Astrocyte (in vitro differentiated cells and primary cell): ENCODE data around the gene GPRC5A. TPM values are rescaled to one million over a fixed set of nuclear protein-coding genes. Genes with fewer than 3 reads are reported as not detected.

Experiments used
- DNase-seq: peaks from one replicate; pipeline ENCODE4 v3.0.0-alpha.2; 2010; ENCODE audit warnings: low read depth
- FAIRE-seq: peaks from 2 replicates; lab custom pipeline; 2011; peaks lifted over from hg19 to GRCh38; lab: Jason Lieb, UNC
- H2AFZ ChIP-seq: 2 replicates; pipeline ENCODE4 v1.6.0; 2012; ENCODE audit warnings: low read depth, low read length, inconsistent platforms
- H3K27ac ChIP-seq: 2 replicates; pipeline ENCODE4 v1.5.1; 2011; ENCODE audit warnings: low read depth, low read length, inconsistent platforms
- H3K27me3 ChIP-seq: 2 replicates; pipeline ENCODE4 v1.6.0; 2011; ENCODE audit warnings: low read length, inconsistent platforms; ENCODE audit not compliant: insufficient read depth
- H3K36me3 ChIP-seq: 2 replicates; pipeline ENCODE4 v1.5.1; 2011; ENCODE audit warnings: low read length, inconsistent platforms; ENCODE audit not compliant: insufficient read depth
- H3K4me1 ChIP-seq: 2 replicates; pipeline ENCODE4 v1.5.1; 2011; ENCODE audit warnings: low read length, inconsistent platforms; ENCODE audit not compliant: insufficient read depth
- H3K4me2 ChIP-seq: 2 replicates; pipeline ENCODE4 v1.6.0; 2012; ENCODE audit warnings: low read length, inconsistent platforms
- H3K4me3 ChIP-seq: 2 replicates; pipeline ENCODE4 v1.5.1; 2011; ENCODE audit warnings: low read depth, mild to moderate bottlenecking, low read length, inconsistent platforms; ENCODE audit not compliant: insufficient read depth
- H3K79me2 ChIP-seq: 2 replicates; pipeline ENCODE4 v1.6.0; 2012; ENCODE audit warnings: mild to moderate bottlenecking, low read length, inconsistent platforms; ENCODE audit not compliant: insufficient read depth
- H3K9ac ChIP-seq: 2 replicates; pipeline ENCODE4 v1.6.0; 2012; ENCODE audit warnings: mild to moderate bottlenecking, low read length, inconsistent platforms
- H3K9me3 ChIP-seq: 2 replicates; pipeline ENCODE4 v1.5.1; 2012; ENCODE audit warnings: low read depth, mild to moderate bottlenecking, low read length, inconsistent platforms; ENCODE audit not compliant: insufficient read depth
- H4K20me1 ChIP-seq: 2 replicates; pipeline ENCODE4 v1.6.0; 2012; ENCODE audit warnings: low read length, inconsistent platforms; ENCODE audit not compliant: insufficient read depth
- H3K27ac Mint-ChIP-seq: one replicate; pipeline ENCODE4 v1.8.0; 2021; ENCODE audit warnings: mild to moderate bottlenecking, mixed read lengths; ENCODE audit not compliant: unreplicated experiment
- H3K27me3 Mint-ChIP-seq: one replicate; pipeline ENCODE4 v1.8.0; 2021; ENCODE audit warnings: low read depth, mixed read lengths; ENCODE audit not compliant: unreplicated experiment
- H3K36me3 Mint-ChIP-seq: one replicate; pipeline ENCODE4 v1.8.0; 2021; ENCODE audit warnings: low read depth, mixed read lengths; ENCODE audit not compliant: unreplicated experiment
- H3K4me1 Mint-ChIP-seq: one replicate; pipeline ENCODE4 v1.8.0; 2021; ENCODE audit warnings: low read depth, mixed read lengths; ENCODE audit not compliant: unreplicated experiment
- H3K4me3 Mint-ChIP-seq: one replicate; pipeline ENCODE4 v1.8.0; 2021; ENCODE audit warnings: mild to moderate bottlenecking, moderate library complexity, mixed read lengths; ENCODE audit not compliant: unreplicated experiment
- H3K9me3 Mint-ChIP-seq: one replicate; pipeline ENCODE4 v1.8.0; 2021; ENCODE audit warnings: mild to moderate bottlenecking, mixed read lengths; ENCODE audit not compliant: unreplicated experiment
- EZH2 ChIP-seq: IDR thresholded peaks from 2 replicates; pipeline ENCODE4 v1.6.1; 2012; ENCODE audit warnings: mild to moderate bottlenecking, low read length, inconsistent platforms; ENCODE audit not compliant: insufficient read depth
- total RNA-seq: library from RNA; stranded (reverse); gene quantifications from 2 replicates; pipeline ENCODE4 v1.2.1, GENCODE V29; 2021
- TF ChIP-seq, protein P1 (sequence below): IDR thresholded peaks from 2 replicates; pipeline ENCODE4 v1.5.1; 2011; ENCODE audit warnings: low read depth, mild to moderate bottlenecking, inconsistent platforms, low read length, moderate library complexity; ENCODE audit not compliant: insufficient read depth

The GPRC5A gene
- total RNA-seq, 1 donor from 2014 or later, result 12.5 TPM

DNA sequence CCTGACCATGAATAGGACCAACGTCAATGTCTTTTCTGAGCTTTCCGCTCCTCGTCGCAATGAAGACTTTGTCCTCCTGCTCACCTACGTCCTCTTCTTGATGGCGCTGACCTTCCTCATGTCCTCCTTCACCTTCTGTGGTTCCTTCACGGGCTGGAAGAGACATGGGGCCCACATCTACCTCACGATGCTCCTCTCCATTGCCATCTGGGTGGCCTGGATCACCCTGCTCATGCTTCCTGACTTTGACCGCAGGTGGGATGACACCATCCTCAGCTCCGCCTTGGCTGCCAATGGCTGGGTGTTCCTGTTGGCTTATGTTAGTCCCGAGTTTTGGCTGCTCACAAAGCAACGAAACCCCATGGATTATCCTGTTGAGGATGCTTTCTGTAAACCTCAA, 17.3 kb downstream of the GPRC5A start:
- no peak for FAIRE-seq
- DNase-seq, result no peak
- H3K79me2 ChIP-seq, result no peaks in the 10 kb centered on the region
- H3K27ac ChIP-seq, result no peak overlapping the region
- no peak overlapping the region for H3K4me3 ChIP-seq
- Mint-ChIP-seq H3K9me3 (no peaks in the 10 kb centered on the region), H3K4me1 (peaks cover 6% of the 10 kb centered on the region), H3K4me3 (no peak overlapping the region), H3K27ac (no peak overlapping the region), H3K36me3 (peaks cover 3% of the 10 kb centered on the region), H3K27me3 (peaks cover 6% of the 10 kb centered on the region)
- H3K27me3 ChIP-seq, result no peaks in the 10 kb centered on the region
- peaks cover 4% of the 10 kb centered on the region for H3K4me1 ChIP-seq
- H3K9ac ChIP-seq, result no peak overlapping the region
- H3K36me3 ChIP-seq, result no peaks in the 10 kb centered on the region
- H3K9me3 ChIP-seq, result no peaks in the 10 kb centered on the region
- no peaks in the 10 kb centered on the region for H4K20me1 ChIP-seq
- H2AFZ ChIP-seq, result no peak overlapping the region
- no peak overlapping the region for H3K4me2 ChIP-seq
- no peak for TF ChIP-seq EZH2
- TF ChIP-seq, protein P1, sequence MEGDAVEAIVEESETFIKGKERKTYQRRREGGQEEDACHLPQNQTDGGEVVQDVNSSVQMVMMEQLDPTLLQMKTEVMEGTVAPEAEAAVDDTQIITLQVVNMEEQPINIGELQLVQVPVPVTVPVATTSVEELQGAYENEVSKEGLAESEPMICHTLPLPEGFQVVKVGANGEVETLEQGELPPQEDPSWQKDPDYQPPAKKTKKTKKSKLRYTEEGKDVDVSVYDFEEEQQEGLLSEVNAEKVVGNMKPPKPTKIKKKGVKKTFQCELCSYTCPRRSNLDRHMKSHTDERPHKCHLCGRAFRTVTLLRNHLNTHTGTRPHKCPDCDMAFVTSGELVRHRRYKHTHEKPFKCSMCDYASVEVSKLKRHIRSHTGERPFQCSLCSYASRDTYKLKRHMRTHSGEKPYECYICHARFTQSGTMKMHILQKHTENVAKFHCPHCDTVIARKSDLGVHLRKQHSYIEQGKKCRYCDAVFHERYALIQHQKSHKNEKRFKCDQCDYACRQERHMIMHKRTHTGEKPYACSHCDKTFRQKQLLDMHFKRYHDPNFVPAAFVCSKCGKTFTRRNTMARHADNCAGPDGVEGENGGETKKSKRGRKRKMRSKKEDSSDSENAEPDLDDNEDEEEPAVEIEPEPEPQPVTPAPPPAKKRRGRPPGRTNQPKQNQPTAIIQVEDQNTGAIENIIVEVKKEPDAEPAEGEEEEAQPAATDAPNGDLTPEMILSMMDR, result no peak

GRCh38 chr12:12909228-12909994, 18.0 kb downstream of the GPRC5A start:
- H3K4me3 Mint-ChIP-seq, result no peak overlapping the region

More at GRCh38 chr12:12909228-12909994, 18.0 kb downstream of the GPRC5A start:
- H4K20me1 ChIP-seq, result no peaks in the 10 kb centered on the region
- no peak overlapping the region for H3K27ac Mint-ChIP-seq
- peaks cover 9% of the 10 kb centered on the region for H3K4me1 Mint-ChIP-seq
- no peak overlapping the region for H3K9ac ChIP-seq
- no peak for DNase-seq
- H3K9me3 Mint-ChIP-seq, result no peaks in the 10 kb centered on the region
- no peak for FAIRE-seq
- no peaks in the 10 kb centered on the region for H3K27me3 ChIP-seq
- H2AFZ ChIP-seq, result no peak overlapping the region
- no peaks in the 10 kb centered on the region for H3K9me3 ChIP-seq
- H3K27ac ChIP-seq, result no peak overlapping the region
- no peak overlapping the region for H3K4me2 ChIP-seq
- no peak overlapping the region for H3K4me3 ChIP-seq
- peaks cover 12% of the 10 kb centered on the region for H3K27me3 Mint-ChIP-seq
- peaks cover 3% of the 10 kb centered on the region for H3K36me3 Mint-ChIP-seq
- H3K36me3 ChIP-seq, result no peaks in the 10 kb centered on the region
- H3K4me1 ChIP-seq, result peaks cover 4% of the 10 kb centered on the region
- H3K79me2 ChIP-seq, result no peaks in the 10 kb centered on the region
- no peak for TF ChIP-seq EZH2
- TF ChIP-seq, protein P1, result no peak
